Hepatocyte (in vitro differentiated cells): ENCODE results near the gene LNPEP. TPM values are rescaled to one million over a fixed set of nuclear protein-coding genes. Genes with fewer than 3 reads are reported as not detected.
A peak's percentile ranks its signal among the peaks of the same experiment; 100 is the strongest.

Experiments used
- DNase-seq: peaks from one replicate; pipeline ENCODE4 v3.0.0-alpha.2; 2016; ENCODE audit warnings: low spot score
- H2AFZ ChIP-seq: fragments of 200-600 bp; sonication (generic); 2 replicates; pipeline ENCODE4 v1.6.0; 2016; ENCODE audit warnings: antibody characterized with exemption, mild to moderate bottlenecking
- H3K27ac ChIP-seq: fragments of 200-600 bp; sonication (generic); 2 replicates; pipeline ENCODE4 v1.5.1; 2016; ENCODE audit warnings: mild to moderate bottlenecking
- H3K27me3 ChIP-seq: fragments of 200-600 bp; sonication (generic); 2 replicates; pipeline ENCODE4 v1.6.1; 2016
- H3K36me3 ChIP-seq: fragments of 200-600 bp; sonication (generic); replicated peaks from 2 replicates; pipeline ENCODE4 v1.5.1; 2016; ENCODE audit warnings: low read depth; ENCODE audit not compliant: insufficient read depth
- H3K4me1 ChIP-seq: fragments of 200-600 bp; sonication (generic); 2 replicates; pipeline ENCODE4 v1.5.1; 2016; ENCODE audit warnings: mild to moderate bottlenecking, moderate library complexity; ENCODE audit not compliant: insufficient read depth
- H3K4me2 ChIP-seq: fragments of 200-600 bp; sonication (generic); 2 replicates; pipeline ENCODE4 v1.6.0; 2016
- H3K4me3 ChIP-seq: fragments of 200-600 bp; sonication (generic); 2 replicates; pipeline ENCODE4 v1.5.1; 2016; ENCODE audit warnings: mild to moderate bottlenecking
- H3K79me2 ChIP-seq: fragments of 200-600 bp; sonication (generic); 2 replicates; pipeline ENCODE4 v1.6.0; 2017; ENCODE audit warnings: mild to moderate bottlenecking
- H3K9me2 ChIP-seq: fragments of 200-600 bp; sonication (generic); replicated peaks from 2 replicates; pipeline ENCODE4 v1.6.0; 2017; ENCODE audit warnings: mild to moderate bottlenecking; ENCODE audit not compliant: insufficient read depth
- H3K9me3 ChIP-seq: fragments of 200-600 bp; sonication (generic); 2 replicates; pipeline ENCODE4 v1.5.1; 2016; ENCODE audit warnings: low read depth, mild to moderate bottlenecking
- H4K20me1 ChIP-seq: fragments of 200-600 bp; sonication (generic); 2 replicates; pipeline ENCODE4 v1.6.0; 2016; ENCODE audit warnings: mild to moderate bottlenecking; ENCODE audit not compliant: insufficient read depth, poor library complexity, severe bottlenecking
- EZH2 ChIP-seq: fragments of 200-600 bp; sonication (generic); IDR thresholded peaks from 2 replicates; pipeline ENCODE4 v1.6.1; 2016; ENCODE audit warnings: antibody characterized with exemption, mild to moderate bottlenecking, borderline replicate concordance
- EZH2phosphoT487 ChIP-seq: fragments of 200-600 bp; sonication (generic); IDR thresholded peaks from one replicate; pipeline ENCODE4 v1.6.1; 2018; ENCODE audit warnings: antibody characterized with exemption, mild to moderate bottlenecking, low read depth, moderate library complexity; ENCODE audit not compliant: unreplicated experiment, severe bottlenecking
- WGBS: methylation state at CpG from one replicate; pipeline ENCODE4 v1.1.6; 2016; ENCODE audit warnings: low lambda C conversion rate; ENCODE audit errors: missing lambda C conversion rate; 5-methylcytosine and 5-hydroxymethylcytosine counted together
- polyA plus RNA-seq: library from polyadenylated mRNA; unstranded; fragments of >200 nt; fragmentation: Nextera tagmentation; extraction: Ambion mirVana; gene quantifications from 2 replicates; pipeline ENCODE4 v1.2.1, GENCODE V29; 2016
- total RNA-seq: library from RNA; depleted of rRNA; stranded (reverse); fragments of >200 nt; gene quantifications from 2 replicates; pipeline ENCODE4 v1.2.3, GENCODE V29; 2014
- TF ChIP-seq, protein P1 (sequence below): fragments of 200-600 bp; sonication (generic); IDR thresholded peaks from 2 replicates; pipeline ENCODE4 v1.5.1; 2016; ENCODE audit warnings: antibody characterized with exemption, mild to moderate bottlenecking; ENCODE audit not compliant: poor library complexity

LNPEP gene
- total and polyA plus RNA-seq, 2 experiments from 2014 or later: 4.9 to 32.6 TPM

DNA sequence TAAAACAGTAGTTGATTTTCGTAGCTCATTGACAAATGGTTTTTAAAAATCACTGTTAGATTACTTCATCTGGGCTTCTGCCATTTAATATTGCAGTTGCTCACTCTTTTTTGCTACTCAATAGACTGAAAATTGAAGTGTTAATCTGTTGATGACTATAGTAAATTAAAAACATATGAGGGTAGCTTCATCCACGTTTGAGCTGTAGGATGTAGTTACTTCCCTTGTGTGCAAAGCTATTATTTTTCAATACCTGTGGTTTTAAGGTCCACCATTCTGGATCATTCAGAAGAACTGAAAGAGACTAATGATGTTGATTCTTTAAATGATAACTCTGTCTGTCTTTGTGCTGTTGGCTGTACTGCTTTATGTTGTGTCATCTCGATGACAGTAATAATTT lies 74.7 kb downstream of the LNPEP start:
- TF ChIP-seq EZH2: no peak
- TF ChIP-seq EZH2phosphoT487: no peak
- TF ChIP-seq, protein P1, sequence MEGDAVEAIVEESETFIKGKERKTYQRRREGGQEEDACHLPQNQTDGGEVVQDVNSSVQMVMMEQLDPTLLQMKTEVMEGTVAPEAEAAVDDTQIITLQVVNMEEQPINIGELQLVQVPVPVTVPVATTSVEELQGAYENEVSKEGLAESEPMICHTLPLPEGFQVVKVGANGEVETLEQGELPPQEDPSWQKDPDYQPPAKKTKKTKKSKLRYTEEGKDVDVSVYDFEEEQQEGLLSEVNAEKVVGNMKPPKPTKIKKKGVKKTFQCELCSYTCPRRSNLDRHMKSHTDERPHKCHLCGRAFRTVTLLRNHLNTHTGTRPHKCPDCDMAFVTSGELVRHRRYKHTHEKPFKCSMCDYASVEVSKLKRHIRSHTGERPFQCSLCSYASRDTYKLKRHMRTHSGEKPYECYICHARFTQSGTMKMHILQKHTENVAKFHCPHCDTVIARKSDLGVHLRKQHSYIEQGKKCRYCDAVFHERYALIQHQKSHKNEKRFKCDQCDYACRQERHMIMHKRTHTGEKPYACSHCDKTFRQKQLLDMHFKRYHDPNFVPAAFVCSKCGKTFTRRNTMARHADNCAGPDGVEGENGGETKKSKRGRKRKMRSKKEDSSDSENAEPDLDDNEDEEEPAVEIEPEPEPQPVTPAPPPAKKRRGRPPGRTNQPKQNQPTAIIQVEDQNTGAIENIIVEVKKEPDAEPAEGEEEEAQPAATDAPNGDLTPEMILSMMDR: no peak
- Histone ChIP-seq H2AFZ (no peak overlapping the region), H3K4me3 (no peak overlapping the region), H3K79me2 (no peaks in the 10 kb centered on the region), H3K27ac (no peak overlapping the region), H3K9me3 (no peaks in the 10 kb centered on the region), H3K9me2 (no peaks in the 10 kb centered on the region), H3K4me2 (no peak overlapping the region), H3K27me3 (no peaks in the 10 kb centered on the region), H3K36me3 (no peaks in the 10 kb centered on the region), H4K20me1 (no peaks in the 10 kb centered on the region), H3K4me1 (no peaks in the 10 kb centered on the region)
- no peak for DNase-seq
- WGBS: 73% methylated on average over 3 of the region's 3 CpGs

DNA sequence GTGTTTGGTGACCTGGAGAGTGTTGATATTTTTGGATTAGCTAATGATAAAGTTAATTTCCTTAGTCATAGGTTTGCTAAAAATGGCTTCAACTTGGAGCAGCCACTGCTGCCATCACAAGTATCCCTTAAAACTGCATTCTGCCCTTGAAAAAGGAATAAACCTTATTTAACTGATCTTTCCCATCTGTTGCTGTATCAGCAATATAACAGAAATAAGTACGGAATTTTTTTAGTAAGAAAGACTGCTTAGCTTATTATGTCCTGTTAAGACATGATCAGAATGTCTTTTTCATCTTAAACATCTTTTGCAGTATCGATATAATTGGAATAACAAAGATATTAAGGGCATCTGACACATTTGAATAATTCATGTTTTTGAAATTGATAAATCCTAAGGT lies 75.7 kb downstream of the LNPEP start:
- Histone ChIP-seq H3K9me3 (no peaks in the 10 kb centered on the region), H3K4me2 (no peak overlapping the region), H3K79me2 (no peaks in the 10 kb centered on the region), H3K4me1 (no peaks in the 10 kb centered on the region), H4K20me1 (no peaks in the 10 kb centered on the region), H3K36me3 (no peaks in the 10 kb centered on the region), H3K27me3 (no peaks in the 10 kb centered on the region), H3K27ac (no peak overlapping the region), H3K4me3 (no peak overlapping the region), H2AFZ (no peak overlapping the region), H3K9me2 (no peaks in the 10 kb centered on the region)
- DNase-seq: no peak
- TF ChIP-seq EZH2phosphoT487 (no peak), EZH2 (no peak)
- TF ChIP-seq, protein P1: no peak
- WGBS: 97% methylated on average over 2 of the region's 2 CpGs

DNA sequence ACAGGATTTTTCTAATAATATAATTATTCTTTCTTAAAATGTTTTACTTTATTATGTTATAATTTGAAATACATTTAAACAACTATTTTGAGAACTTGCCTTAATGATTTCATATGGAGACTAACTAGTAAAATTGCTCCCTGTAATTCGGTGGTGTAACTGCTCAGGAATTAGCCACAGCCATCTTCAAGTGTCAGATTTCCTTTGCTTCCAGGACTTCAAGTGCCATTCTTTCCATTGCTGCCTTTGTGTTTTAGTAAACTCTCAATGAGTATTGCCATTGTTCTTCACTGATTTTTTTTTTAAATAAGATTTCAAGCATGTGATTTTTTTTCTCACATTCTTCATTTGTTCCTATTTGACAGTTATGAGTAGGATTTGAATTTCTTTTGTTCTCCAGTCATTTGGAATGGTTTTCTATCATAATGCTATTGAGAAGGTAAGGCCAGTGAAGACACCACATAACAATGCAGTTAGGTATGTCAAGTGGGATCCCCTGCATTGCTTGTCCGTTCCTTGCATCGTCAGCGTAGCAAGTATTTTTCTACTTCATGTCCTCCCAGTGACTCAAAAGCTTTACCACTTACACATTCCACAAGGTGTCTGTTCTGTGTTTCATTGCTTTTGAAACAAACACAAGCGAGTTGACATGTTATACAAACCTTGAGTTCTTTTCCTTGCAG lies 83.7 kb downstream of the LNPEP start:
- WGBS: 70% methylated on average over 5 of the region's 5 CpGs
- no peak overlapping the region for H2AFZ ChIP-seq

More for the DNA sequence above, 83.7 kb downstream of the LNPEP start:
- H3K4me3 ChIP-seq: no peak overlapping the region
- H3K36me3 ChIP-seq: no peaks in the 10 kb centered on the region
- H3K27me3 ChIP-seq: no peaks in the 10 kb centered on the region
- H3K4me2 ChIP-seq: no peak overlapping the region
- no peaks in the 10 kb centered on the region for H3K4me1 ChIP-seq
- H3K79me2 ChIP-seq: no peaks in the 10 kb centered on the region
- peak; percentile 16 for DNase-seq
- no peak for TF ChIP-seq EZH2phosphoT487
- no peak for TF ChIP-seq EZH2
- TF ChIP-seq, protein P1: no peak
- no peaks in the 10 kb centered on the region for H3K9me3 ChIP-seq
- H4K20me1 ChIP-seq: no peaks in the 10 kb centered on the region
- no peaks in the 10 kb centered on the region for H3K9me2 ChIP-seq
- H3K27ac ChIP-seq: peak overlapping the region; percentile 41
